GM19395 (cell line): ENCODE results near the gene AMDHD2.

Source experiments
- ATAC-seq: cut with Tn5 transposase; IDR thresholded peaks from one replicate; pipeline ENCODE4 v1.9.1; 2021; ENCODE audit warnings: mild to moderate bottlenecking, moderate library complexity; ENCODE audit not compliant: unreplicated experiment

The AMDHD2 gene

DNA sequence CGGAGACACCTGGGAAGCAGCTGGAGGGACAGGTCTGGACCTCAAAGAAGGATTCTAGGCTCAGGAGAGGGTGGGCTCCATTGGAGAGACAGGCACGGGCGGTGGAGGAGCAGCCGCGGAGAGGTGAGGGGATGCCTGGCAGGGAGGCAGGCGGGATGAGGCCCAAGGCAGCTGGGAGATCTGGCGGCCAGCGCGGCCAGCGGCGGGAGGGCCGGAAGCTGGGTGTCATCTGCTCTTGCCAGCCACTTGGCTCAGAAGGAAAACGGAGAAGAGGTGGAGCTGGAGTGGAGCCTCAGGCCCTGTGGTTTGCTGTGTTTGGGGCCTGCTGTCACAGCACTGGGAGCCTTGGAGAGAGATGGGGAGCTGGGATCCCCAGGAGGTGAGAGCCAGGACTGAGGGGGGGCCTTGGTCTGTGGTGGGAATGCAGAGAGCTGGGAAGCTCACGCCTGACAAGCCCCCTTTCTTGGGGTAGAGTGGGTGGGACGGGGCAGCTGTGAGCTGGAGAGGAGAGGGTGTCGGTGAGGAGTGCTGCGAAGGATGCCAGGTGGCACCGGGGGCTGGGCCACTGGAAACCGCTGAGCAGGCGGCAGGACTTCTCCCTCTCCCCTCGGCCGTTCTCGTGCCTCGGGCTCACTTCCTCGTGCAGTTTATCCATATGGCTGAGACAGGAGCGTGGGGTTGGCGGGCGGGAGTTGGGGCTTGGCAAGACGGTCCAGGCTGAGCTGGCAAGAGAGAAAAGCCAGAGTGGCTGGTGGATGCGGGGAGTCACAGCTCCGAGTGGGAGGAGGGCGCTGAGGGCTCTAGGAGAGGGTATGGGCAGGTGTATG, 37.2 kb upstream of the AMDHD2 start:
- no peak for ATAC-seq

DNA sequence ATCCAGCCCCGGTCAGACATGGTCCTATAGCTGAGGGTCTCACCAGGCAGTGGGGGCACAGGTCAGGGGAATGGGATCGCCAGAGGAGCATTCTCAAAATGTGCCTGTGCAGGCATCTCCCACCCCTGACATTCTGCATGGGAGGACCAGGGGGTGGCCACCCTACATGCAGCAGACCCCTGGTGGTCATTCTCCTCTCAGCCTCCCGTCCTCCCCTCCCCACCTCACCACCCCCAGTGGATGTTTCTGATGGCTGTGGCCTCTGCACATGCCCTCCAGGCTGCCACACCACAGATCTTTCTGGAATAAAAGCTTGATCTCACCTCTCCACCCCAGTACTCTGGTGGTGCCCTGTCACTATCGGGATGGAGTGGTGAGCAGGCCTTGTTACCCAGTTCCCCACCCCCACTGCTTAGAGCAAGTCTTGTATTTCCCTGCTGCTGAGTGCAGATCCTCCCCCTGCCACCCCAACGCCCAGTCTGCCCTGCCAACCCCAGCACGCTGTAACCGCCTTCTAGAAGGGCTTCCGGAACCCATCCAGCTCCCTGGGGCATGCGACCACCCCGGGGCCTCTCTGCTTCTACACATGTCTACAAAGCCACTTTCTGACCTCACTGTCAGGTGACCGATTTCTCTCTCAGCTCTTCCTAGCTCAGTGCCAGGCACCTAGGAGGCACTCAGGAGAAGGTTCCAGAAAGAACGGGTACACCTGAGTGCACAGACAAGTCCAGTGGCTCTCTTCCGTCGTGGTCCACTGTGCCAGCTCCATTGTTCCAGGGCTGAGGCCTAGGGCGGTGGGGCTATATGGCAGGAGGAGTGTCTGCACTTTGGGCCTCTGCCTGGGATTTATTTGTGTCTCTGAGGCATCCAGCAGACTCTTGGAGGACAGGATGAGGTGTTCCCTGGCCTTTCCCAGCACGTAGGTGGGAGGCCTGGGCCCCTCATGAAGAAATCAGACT, 36.0 kb upstream of the AMDHD2 start:
- ATAC-seq: no peak

DNA sequence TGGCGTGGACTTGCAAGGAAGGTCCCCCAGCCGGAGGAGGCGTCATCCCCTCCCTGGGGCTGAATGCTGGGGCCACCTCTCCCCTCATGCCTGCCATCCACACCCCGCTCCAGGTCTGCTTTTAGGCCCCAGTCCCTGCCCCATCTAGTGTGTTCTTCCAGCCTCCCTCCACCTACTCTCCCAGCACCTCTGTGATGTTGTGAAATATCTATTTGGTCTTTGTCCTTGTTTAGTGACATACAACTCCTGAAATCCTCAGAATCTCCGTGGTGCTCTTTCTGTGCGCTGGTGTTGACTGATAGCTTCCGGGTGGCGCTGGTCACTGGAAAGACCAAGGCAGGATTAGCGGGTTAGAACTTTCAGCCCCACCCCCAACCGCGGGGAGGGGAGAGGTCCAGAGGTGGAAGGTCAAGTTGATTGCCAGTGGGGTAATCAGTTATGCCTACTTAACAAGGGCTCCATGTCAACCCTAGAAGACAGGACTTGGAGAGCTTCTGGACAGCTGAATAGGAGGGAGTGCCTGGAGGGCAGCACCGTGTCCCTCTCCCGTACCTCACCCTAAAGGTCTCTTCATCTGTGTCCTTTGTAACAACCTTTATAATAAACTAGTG, 35.2 kb upstream of the AMDHD2 start:
- no peak for ATAC-seq

DNA sequence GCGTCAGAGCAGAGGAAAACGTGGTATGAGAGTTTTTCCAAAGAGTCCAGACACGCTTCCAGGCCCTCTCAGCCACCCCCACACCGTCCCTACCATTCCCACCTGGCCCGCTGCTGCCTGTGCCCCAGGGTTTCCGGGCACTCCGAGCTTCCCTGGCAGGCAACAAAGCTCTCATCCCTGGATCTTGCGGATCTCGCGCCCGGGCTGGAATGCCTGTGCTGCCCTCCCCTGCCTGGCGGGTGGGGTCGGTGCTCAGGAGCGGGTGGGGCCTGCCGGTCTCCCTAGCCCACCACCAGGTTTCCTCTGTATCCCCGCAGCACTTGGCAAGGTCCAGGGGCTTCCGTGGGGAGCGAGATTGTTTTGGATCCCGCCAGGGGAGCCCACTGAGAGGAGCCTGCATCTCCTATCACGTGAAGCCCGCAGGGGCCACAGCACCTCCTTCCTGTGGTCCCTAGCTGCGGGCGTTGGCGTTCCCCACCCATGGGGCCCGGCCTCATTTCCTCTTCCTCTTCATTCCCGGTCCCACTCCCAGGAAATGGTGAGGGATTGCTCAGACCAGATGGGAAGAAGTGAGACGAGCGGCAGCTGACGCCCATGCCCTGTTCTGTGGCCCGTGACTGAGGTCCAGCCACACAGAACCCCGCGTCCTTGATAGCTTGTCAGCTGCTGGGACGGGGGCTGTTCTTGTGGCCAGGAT, 34.2 kb upstream of the AMDHD2 start:
- no peak for ATAC-seq

DNA sequence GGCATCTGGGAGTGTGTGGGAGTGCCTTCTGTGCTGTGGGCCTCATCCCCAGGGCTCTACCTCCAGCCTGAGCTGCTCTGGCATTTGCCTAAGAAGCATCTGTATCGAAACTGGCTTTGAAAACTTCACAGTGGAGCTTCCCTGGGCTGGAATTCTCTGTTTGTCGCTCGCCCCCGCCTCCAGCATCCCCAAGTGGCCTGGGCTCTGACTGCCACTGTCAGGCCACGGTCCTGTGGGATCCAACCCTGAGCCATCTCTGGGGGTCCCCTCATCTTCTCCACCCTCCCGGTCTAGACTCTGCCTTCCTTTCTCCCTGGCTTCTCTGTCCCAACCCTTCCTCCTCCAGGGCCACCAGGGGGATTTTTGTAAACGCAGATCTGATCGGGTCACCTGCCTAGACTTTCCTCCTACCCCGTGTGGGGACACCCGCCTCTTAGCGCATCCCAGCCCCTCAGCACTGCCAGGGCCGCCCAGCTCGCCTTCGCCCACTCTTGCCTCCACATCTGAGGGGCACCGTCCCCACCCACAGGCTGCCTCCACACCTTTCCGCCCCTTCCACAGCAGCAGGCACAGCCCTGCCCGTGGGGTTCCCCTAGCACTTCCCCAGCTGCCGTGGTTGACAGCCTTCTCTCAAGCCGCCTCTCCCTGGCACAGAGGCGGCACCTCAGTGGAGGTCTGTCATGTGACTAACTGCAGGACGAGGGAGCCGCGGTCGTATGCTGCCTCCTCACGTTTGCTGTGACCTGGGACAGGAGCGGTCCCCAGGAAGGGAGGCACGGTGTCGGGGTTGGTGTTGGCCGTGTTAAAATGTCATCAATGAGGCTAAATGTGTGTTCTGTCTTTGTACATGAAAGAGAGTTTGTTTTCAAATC, 33.3 kb upstream of the AMDHD2 start:
- ATAC-seq: no peak

DNA sequence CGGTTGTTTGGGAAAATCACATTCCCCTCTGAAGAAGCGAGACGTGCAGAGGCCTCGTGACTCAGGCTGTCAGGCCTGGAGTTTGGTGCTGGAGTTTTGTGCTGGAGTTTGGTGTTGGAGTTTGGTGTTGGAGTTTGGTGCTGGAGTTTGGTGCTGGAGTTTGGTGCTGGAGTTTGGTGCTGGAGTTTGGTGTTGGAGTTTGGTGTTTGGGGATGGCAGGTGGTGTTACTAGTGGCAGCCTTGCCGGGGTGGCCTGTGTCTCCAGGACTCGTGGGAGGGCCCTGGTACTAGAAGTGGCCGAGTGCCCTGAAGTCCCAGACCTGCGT, 32.7 kb upstream of the AMDHD2 start:
- ATAC-seq: no peak

DNA sequence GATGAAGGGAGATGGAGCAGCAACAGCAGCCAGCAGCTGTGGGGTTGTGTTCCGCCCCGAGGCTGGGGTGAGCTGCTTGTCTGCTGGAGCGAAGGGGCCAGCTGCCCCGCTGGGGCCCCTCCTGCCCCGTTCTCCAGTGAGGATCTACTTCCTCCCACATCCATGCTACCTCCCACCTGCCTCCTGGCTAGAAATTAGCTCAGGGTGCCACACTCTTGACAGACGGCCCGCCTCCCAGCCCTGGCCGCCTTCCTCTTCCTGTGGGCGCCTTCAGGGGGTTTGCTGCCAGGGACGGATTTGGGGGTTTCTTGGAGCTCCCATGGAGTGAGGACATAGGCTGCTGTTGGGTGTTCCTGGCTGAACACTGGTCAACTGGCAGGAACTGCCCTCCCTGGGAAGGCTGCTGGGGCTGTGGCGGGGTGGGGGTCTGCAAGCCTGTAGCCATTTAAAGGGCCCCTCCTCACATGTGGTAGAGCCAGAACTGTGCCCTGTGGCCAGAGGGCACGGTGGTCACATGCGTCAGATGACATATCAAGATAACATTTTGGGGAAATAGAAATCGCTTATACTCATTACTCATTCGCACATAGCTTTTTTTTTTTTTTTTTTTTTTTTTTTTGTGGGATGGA, 32.2 kb upstream of the AMDHD2 start:
- no peak for ATAC-seq

DNA sequence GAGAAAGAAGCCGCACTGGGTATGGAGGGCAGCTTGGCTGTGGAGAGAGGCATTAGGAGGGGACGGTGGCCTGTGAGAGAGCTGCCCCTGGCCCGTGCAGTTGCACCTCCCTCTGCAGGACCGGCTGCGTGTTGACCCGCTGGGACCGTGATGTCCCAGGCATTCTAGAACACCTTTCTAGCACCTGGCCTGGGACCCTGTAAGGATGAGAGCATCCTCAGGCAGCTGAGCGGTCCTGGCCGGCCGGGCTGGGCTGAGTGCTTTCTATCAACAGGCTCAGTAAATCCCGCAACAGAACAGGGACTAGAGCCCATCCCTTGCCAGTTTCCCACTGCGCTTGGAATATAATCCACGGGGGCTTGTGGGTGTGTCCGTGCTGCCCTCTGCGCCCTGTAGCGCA, 30.6 kb upstream of the AMDHD2 start:
- ATAC-seq: no peak

DNA sequence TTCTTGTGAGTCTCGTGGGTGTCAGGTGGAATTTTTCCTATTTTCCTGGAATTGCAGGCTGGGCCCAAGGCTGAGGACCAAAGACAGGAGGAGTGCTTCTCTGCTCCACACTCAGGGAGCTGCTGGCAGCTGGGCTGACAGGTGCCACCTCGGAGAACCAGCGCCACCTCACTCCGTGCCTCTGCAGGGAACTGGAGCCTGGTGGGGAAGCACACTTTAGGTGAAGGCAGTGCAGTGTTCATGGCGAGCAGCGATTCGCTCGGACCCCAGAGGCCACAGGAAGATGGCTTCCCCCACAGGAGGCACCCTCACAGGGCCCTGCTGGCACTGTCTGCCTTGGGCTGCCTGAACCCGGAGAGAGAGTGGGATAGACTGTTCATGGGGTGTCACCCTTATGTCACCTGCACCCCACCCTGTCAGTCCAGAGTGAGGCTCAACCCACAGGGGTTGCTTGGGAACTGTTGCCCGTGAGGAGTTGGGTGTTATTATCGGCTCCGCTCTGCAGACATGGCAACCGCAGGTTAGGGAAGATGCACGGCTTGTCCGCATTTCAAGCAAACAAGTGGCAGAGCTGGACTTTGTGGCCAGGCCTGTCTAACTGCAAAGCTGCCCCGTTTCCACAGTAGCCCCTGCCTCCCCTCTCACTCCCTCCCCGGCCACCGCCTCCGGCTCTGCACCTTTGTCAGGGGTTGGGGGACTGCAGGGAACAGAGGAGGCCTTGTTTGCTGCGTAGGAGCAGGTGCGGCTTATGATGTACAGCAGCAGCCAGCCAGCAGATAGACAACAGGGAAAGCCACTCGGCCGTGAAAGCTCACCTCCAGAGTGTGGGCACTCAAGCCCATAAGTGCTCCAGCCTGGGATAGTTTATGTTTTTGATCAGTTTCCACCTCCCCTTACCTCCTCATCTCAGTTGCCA, 29.7 kb upstream of the AMDHD2 start:
- no peak for ATAC-seq

DNA sequence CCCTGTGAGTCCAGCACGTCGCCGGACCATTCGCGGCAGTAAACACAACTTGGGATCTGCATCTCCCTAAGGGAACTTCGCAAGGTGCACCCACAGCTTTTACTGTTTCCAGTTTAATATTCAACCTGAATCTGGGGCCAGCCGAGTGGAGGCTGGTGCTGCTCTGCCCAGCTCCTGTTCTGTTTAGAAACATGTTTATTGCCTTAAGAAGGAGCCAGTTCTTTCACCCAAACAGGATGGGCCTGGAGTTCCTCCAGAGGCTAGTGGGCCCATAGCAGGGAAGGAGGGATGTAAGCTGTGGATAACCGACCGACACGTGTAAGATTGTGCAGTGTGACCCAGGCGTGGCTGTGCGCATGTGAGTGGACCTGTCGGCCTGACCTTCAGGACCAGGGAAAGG, 27.9 kb upstream of the AMDHD2 start:
- no peak for ATAC-seq

DNA sequence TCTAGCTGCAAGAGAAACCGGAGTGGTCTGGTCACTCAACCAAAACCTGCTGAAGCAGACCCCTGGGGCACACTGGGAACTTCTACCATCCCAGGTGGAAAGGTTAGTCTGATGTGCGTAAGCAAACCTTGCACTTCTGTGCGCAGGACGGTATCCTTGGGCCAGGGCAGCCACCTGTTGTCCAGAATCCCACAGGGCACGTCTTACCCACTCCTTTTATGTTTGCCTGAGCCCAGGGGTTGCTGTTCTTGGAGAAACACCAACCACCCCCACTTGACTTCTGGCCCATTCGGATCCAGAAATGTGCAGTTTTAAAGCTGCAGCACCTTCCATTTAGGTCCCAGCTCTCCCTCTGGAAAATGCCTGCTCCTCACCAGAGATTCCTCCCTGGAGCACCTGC, 26.6 kb upstream of the AMDHD2 start:
- ATAC-seq: no peak

DNA sequence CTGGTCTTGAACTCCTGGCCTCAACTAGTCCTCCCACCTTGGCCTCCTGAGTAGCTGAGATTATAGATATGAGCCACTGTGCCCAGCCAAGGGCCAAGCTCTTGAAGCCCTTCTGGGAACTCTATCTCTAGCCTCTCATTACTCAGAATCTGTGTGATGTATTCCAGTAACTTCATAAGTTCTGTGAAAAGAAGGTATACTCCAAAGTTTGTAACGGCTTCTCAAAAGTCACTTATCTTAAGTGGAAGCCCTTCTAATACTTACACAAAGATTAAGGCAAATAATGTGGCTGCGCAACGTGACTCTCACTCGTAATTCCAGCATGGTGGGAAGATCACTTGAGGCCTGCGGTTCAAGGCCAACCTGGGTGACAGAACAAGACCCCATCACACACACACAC, 25.6 kb upstream of the AMDHD2 start:
- no peak for ATAC-seq

DNA sequence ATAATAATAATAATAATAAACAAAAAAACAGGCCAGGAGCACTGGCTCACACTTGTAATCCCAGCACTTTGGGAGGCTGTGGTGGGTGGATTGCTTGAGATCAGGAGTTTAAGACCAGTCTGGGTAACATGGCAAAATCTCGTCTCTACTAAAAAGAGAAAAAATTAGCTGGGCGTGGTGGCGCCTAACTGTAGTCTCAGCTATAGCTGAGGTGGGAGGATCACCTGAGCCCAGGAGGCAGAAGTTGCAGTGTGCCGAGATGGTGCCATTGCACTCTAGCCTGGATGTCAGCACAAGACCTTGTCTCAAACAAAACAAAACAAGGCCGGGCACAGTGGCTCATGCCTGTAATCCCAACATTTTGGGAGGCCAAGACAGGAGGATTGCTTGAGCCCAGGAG, 25.1 kb upstream of the AMDHD2 start:
- no peak for ATAC-seq

DNA sequence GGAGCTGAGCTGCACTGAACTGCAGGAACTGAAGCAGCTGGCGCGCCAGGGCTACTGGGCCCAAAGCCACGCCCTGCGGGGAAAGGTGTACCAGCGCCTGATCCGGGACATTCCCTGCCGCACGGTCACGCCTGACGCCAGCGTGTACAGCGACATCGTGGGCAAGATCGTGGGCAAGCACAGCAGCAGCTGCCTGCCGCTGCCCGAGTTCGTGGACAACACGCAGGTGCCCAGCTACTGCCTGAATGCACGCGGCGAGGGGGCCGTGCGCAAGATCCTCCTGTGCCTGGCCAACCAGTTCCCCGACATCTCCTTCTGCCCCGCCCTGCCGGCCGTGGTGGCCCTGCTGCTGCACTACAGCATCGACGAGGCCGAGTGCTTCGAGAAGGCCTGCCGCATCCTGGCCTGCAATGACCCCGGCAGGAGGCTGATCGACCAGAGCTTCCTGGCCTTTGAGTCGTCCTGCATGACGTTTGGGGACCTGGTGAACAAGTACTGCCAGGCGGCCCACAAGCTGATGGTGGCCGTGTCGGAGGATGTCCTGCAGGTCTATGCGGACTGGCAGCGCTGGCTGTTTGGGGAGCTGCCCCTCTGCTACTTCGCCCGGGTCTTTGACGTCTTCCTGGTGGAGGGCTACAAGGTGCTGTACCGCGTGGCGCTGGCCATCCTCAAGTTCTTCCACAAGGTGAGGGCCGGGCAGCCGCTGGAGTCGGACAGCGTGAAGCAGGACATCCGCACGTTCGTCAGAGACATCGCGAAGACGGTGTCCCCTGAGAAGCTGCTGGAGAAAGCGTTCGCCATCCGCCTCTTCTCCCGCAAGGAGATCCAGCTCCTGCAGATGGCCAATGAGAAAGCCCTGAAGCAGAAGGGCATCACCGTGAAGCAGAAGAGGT, 23.7 kb upstream of the AMDHD2 start:
- ATAC-seq: no peak

DNA sequence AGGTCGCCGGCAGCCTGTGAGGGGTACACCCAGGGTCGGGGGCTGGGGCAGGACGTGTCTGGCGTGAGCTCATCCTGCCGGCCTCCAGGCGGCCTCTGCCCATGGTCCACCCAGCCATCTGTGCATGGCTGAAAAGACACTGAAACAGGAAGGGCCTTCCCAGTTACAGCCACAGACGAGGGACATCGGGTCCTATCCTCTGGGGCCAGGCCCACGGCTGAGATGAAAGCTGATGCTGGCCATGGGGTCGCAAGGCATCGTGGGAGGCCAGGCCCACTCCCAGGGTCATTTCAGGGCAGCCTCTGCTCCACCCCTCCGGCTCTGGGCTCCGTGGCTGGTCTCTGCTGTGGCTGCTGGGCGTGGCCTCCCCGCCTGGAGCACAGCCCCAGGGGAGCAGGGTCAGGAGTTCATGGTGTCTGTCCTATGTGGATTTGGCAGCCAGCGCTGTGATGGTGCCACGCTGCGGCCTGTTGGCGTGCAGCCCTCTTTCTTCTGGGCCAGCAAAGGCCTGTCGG, 23.0 kb upstream of the AMDHD2 start:
- no peak for ATAC-seq

DNA sequence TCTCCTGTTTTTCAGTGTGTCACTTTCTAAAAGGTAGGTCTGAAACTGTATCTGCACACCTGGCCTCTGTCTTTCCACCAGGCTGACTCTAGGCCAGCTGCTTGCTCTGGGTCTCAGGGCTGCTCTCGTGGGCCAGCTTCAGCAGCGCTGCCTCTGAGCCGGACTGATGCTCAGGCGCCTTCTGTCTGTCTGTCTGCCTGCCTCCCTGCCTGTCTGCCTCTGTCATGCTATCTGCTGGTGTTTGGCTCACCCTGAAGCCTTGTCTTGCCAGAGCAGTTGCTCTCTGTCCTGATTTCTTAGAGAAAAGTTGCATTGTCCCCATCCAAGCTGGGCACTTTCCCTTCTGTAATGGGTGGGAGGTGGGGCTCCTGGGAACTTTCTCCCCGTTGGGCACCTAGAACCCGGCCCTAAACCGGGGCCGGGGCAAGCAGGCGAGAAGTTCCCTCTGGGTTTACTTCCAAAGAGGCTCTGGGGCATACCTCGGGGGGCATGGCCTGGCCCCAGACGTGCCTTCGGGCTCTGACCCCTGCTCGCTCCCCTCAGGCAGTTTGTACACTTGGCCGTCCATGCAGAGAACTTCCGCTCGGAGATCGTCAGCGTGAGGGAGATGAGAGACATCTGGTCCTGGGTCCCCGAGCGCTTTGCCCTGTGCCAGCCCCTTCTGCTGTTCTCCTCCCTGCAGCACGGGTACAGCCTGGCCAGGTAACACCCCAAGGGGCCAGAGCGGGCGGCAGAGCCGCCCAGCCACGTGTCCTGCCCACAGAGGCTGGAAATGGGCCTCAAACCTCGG, 22.3 kb upstream of the AMDHD2 start:
- ATAC-seq: no peak
